NCI-H1930 (cell line): ENCODE results near the gene NEK11.
"Not testable (repeated sequence)": the region's sequence is repeated elsewhere in the genome, so short reads cannot be mapped to it uniquely, and the experiment has no call there.

Source experiments
- DNase-seq, 2 experiments: peaks; one replicate each; lab custom pipeline; 2025; lab: John Stamatoyannopoulos, UW

The NEK11 gene

GRCh38 chr3:131042271-131042985 lies 15.8 kb downstream of the NEK11 start:
- not testable (repeated sequence) for DNase-seq

- no peak for DNase-seq
These were observed 20.9 kb downstream of the NEK11 start for GRCh38 chr3:131047582-131047981.

- DNase-seq: no peak
These were observed 21.4 kb downstream of the NEK11 start for GRCh38 chr3:131048030-131048429.

- DNase-seq: no peak
These were observed 23.3 kb downstream of the NEK11 start for GRCh38 chr3:131050001-131050400.

- DNase-seq: no peak
These were observed 26.6 kb downstream of the NEK11 start for GRCh38 chr3:131053043-131053859.

GRCh38 chr3:131067983-131068382 lies 41.3 kb downstream of the NEK11 start:
- no peak for DNase-seq

GRCh38 chr3:131072099-131072559 lies 45.5 kb downstream of the NEK11 start:
- DNase-seq: no peak

GRCh38 chr3:131072845-131073244 lies 46.2 kb downstream of the NEK11 start:
- no peak for DNase-seq

GRCh38 chr3:131075632-131076328 lies 49.1 kb downstream of the NEK11 start:
- no peak for DNase-seq

GRCh38 chr3:131077904-131078303 lies 51.2 kb downstream of the NEK11 start:
- DNase-seq: no peak

- no peak for DNase-seq
These were observed 52.4 kb downstream of the NEK11 start for GRCh38 chr3:131079086-131079485.

- no peak for DNase-seq
These were observed 54.5 kb downstream of the NEK11 start for GRCh38 chr3:131081224-131081623.

- no peak for DNase-seq
These were observed 55.6 kb downstream of the NEK11 start for GRCh38 chr3:131082246-131082645.

GRCh38 chr3:131082871-131083863 lies 56.5 kb downstream of the NEK11 start:
- DNase-seq: no peak

GRCh38 chr3:131091768-131092167 lies 65.1 kb downstream of the NEK11 start:
- DNase-seq: no peak

GRCh38 chr3:131107637-131108433 lies 81.2 kb downstream of the NEK11 start:
- no peak for DNase-seq

- no peak for DNase-seq
These were observed 82.5 kb downstream of the NEK11 start for GRCh38 chr3:131109156-131109555.

GRCh38 chr3:131110087-131110486 lies 83.4 kb downstream of the NEK11 start:
- DNase-seq: no peak

GRCh38 chr3:131114256-131114655 lies 87.6 kb downstream of the NEK11 start:
- DNase-seq: no peak

GRCh38 chr3:131125684-131126083 lies 99.0 kb downstream of the NEK11 start:
- no peak for DNase-seq

GRCh38 chr3:131140891-131141290 lies 114.2 kb downstream of the NEK11 start:
- no peak for DNase-seq
